ENCODE measurements around the gene PLCL2. TPM values are rescaled to one million over a fixed set of nuclear protein-coding genes. Genes with fewer than 3 reads are reported as not detected.
A peak's percentile ranks its signal among the peaks of the same experiment; 100 is the strongest.

The PLCL2 gene
- total and polyA plus RNA-seq, 10 of the 15 experiments (the other 5 are each of a cell fraction or from before 2014, with no cell fraction given), result 7.5 to 37.3 (median 21.7) TPM

GRCh38 chr3:17030438-17030837 is 145.7 kb downstream of the PLCL2 start (continued):
- TF ChIP-seq BHLHE40 (IDR thresholded peaks at IDR 0.05; ENCODE audit: borderline replicate concordance in 1 of 2, low read depth in 2 of 2, low read length in 1 of 2) (peak in 1 of 2 experiments; percentile 15; a peak in 1 of 4 replicates), IRF4 (IDR thresholded peaks at IDR 0.05; ENCODE audit: low read depth, low read length) (no peak), ASH2L (IDR thresholded peaks at IDR 0.05; ENCODE audit: borderline replicate concordance, low read depth) (no peak)

- no peaks in the 10 kb centered on the region for H3K9me3 ChIP-seq (replicated peaks; ENCODE audit: control insufficient read depth, insufficient read depth, low read length)
- no peaks in the 10 kb centered on the region for H3K27me3 ChIP-seq (replicated peaks in 1 of 2; ENCODE audit: control insufficient read depth in 2 of 2, insufficient read depth in 2 of 2, low read length in 1 of 2)
- FAIRE-seq (no peak), DNase-seq (ENCODE audit: low read depth, low spot score) (no peak), ATAC-seq (no peak)
- H3K4me2 ChIP-seq (ENCODE audit: control insufficient read depth, insufficient read depth), result no peak overlapping the region
- intact Hi-C loops (cut with micrococcal nuclease; ENCODE audit: unreplicated experiment), result loop anchor here (5.0 kb wide), 3 partner anchors 201 to 429 kb away; no protein-coding TSS in a partner anchor
- RAD21 ChIA-PET (ENCODE audit: unreplicated experiment), result interaction anchor here (1.0 to 7.1 kb wide), 7 partner anchors 9 to 203 kb away, joined by 4 to 54 read pairs (median 17); partner anchors contain the start of gene PLCL2
- SMC1A ChIA-PET (ENCODE audit: uncharacterized antibody, unreplicated experiment), result interaction anchor here (0.8 to 6.6 kb wide), 12 partner anchors 9 to 429 kb away, joined by 3 to 38 read pairs (median 8); partner anchors contain the start of gene PLCL2
- no peak overlapping the region for H3K4me3 ChIP-seq
- peaks cover 1 to 6% of the 10 kb centered on the region in 2 experiments; a peak in 3 of 4 replicates for H3K36me3 ChIP-seq (ENCODE audit: control insufficient read depth in 2 of 2, insufficient read depth in 2 of 2, low read length in 1 of 2)
- in situ Hi-C loops (cut with MboI), result loop anchor here (25.0 kb wide), 1 partner anchor 744 kb away; no protein-coding TSS in a partner anchor
- BruUV-seq (replicated peaks), result no TSS peak
- H3K4me1 ChIP-seq (ENCODE audit: control insufficient read depth, insufficient read depth, low read length), result peaks cover 11% of the 10 kb centered on the region
- H3K27ac ChIP-seq (ENCODE audit: control insufficient read depth, insufficient read depth), result no peak overlapping the region; the same call in 1 of the 2 replicates
- H3K9ac ChIP-seq (ENCODE audit: control insufficient read depth, insufficient read depth, low read length), result no peak overlapping the region
- CTCF ChIA-PET, result interaction anchor here (0.5 to 6.4 kb wide), 21 partner anchors 8 to 303 kb away, joined by 3 to 43 read pairs (median 5); partner anchors contain the start of gene PLCL2
- POLR2A ChIA-PET, result interaction anchor here (0.6 to 1.0 kb wide), 3 partner anchors 12 to 146 kb away, joined by 3 to 7 read pairs (median 4); partner anchors contain the start of gene PLCL2
- H4K20me1 ChIP-seq (ENCODE audit: control insufficient read depth, insufficient read depth), result no peaks in the 10 kb centered on the region
- H2AFZ ChIP-seq (ENCODE audit: control insufficient read depth, low read depth, low read length), result no peak overlapping the region
- WGBS (ENCODE audit: insufficient coverage, insufficient replicate concordance, low lambda C conversion rate, missing lambda C conversion rate), result 81% methylated on average over 4 of the region's 4 CpGs
- TF ChIP-seq NR2C2 (IDR thresholded peaks at IDR 0.05; ENCODE audit: borderline replicate concordance, control insufficient read depth, insufficient read length, low read depth), result no peak
- TF ChIP-seq SPI1 (IDR thresholded peaks at IDR 0.05; ENCODE audit: borderline replicate concordance, insufficient read depth, low read depth, low read length), result no peak
- TF ChIP-seq CUX1 (IDR thresholded peaks at IDR 0.05; ENCODE audit: insufficient replicate concordance, low read depth, low read length), result no peak
- no peak for TF ChIP-seq E2F4 (IDR thresholded peaks at IDR 0.05; ENCODE audit: low read depth, low read length)
- TF ChIP-seq MXI1 (IDR thresholded peaks at IDR 0.05; ENCODE audit: low read depth, low read length), result no peak
- no peak for TF ChIP-seq IKZF1 (conservative IDR thresholded peaks at IDR 0.05)
- no peak for TF ChIP-seq CHD4 (IDR thresholded peaks at IDR 0.05)
- TF ChIP-seq RB1 (IDR thresholded peaks at IDR 0.05; ENCODE audit: borderline replicate concordance), result no peak
- no peak for TF ChIP-seq KDM1A (IDR thresholded peaks at IDR 0.05; ENCODE audit: borderline replicate concordance)
- peaks cover 5% of the 10 kb centered on the region for H3K79me2 ChIP-seq (ENCODE audit: control insufficient read depth, insufficient read depth, low read length)
These were observed 146.3 kb downstream of the PLCL2 start for GRCh38 chr3:17030956-17031652.

Measured in GM12878 (cell line).